Astrocyte of the spinal cord (primary cell): ENCODE measurements around the gene CYB561A3.
A peak's percentile ranks its signal among the peaks of the same experiment; 100 is the strongest.

ENCODE experiments used
- DNase-seq: peaks from one replicate; pipeline ENCODE4 v3.0.0; 2011; ENCODE audit warnings: low read depth, low spot score
- H3K4me3 ChIP-seq: 2 replicates; pipeline ENCODE4 v1.5.1; 2011; ENCODE audit warnings: low read depth, mild to moderate bottlenecking, low read length, moderate library complexity
- CTCF ChIP-seq: IDR thresholded peaks from 2 replicates; pipeline ENCODE4 v1.5.1; 2012; ENCODE audit warnings: low read depth, mild to moderate bottlenecking, low read length, inconsistent platforms
- in situ Hi-C: cut with HindIII; loops from 2 replicates; pipeline ENCODE4 v1.10.0; 2017; ENCODE audit warnings: low sequenced_read_pairs

The CYB561A3 gene

GRCh38 chr11:61378713-61379313, 17.1 kb upstream of the CYB561A3 start:
- TF ChIP-seq CTCF, result no peak
- in situ Hi-C loops, result no loop called here
- peak; percentile 91 for DNase-seq
- no peak overlapping the region for H3K4me3 ChIP-seq

GRCh38 chr11:61377461-61378160, 15.9 kb upstream of the CYB561A3 start:
- no peak for TF ChIP-seq CTCF
- no peak for DNase-seq
- no peak overlapping the region for H3K4me3 ChIP-seq
- in situ Hi-C loops, result no loop called here

- no peak for TF ChIP-seq CTCF
- no peak for DNase-seq
- no peak overlapping the region for H3K4me3 ChIP-seq
- in situ Hi-C loops, result no loop called here
Observed at GRCh38 chr11:61375761-61376108, 14.1 kb upstream of the CYB561A3 start.

GRCh38 chr11:61372659-61373420, 11.2 kb upstream of the CYB561A3 start:
- TF ChIP-seq CTCF, result no peak
- in situ Hi-C loops, result no loop called here
- DNase-seq, result no peak
- H3K4me3 ChIP-seq, result no peak overlapping the region

- DNase-seq, result no peak
- H3K4me3 ChIP-seq, result no peak overlapping the region
- TF ChIP-seq CTCF, result no peak
- in situ Hi-C loops, result no loop called here
Observed at GRCh38 chr11:61370349-61371005, 8.8 kb upstream of the CYB561A3 start.
